Measurements from ENCODE around the gene CNOT10. TPM values are rescaled to one million over a fixed set of nuclear protein-coding genes. Genes with fewer than 3 reads are reported as not detected.
A peak's percentile ranks its signal among the peaks of the same experiment; 100 is the strongest.
"Not testable (repeated sequence)": the region's sequence is repeated elsewhere in the genome, so short reads cannot be mapped to it uniquely, and the experiment has no call there.

Gene CNOT10
- polyA plus RNA-seq, 1 donor (not counting 4 experiments of a cell fraction or from before 2014, with no cell fraction given): 24.2 TPM

- H3K27ac ChIP-seq (ENCODE audit: control insufficient read depth, insufficient read depth, low read length); H3K4me2 ChIP-seq (ENCODE audit: control insufficient read depth, extremely low read depth, insufficient read depth, low read depth, low read length); H3K9me1 ChIP-seq (ENCODE audit: control insufficient read depth, extremely low read depth, insufficient read depth, low read length); FAIRE-seq; H3K4me1 ChIP-seq (ENCODE audit: control insufficient read depth, extremely low read depth, insufficient read depth, low read length); dilution Hi-C loops (cut with MboI; ENCODE audit: extremely low pct_ligation_motif_present, low sequenced_read_pairs); H3K36me3 ChIP-seq (ENCODE audit: control insufficient read depth in 2 of 2, extremely low read depth in 1 of 2, insufficient read depth in 2 of 2, low read length in 2 of 2); H3K4me3 ChIP-seq (ENCODE audit: control insufficient read depth in 2 of 3, extremely low read depth in 1 of 3, insufficient read depth in 2 of 3, low read depth in 1 of 3, low read length in 3 of 3); DNase-seq (ENCODE audit: low read depth, low spot score); H3K79me2 ChIP-seq (ENCODE audit: control insufficient read depth, insufficient read depth, low read length); H4K20me1 ChIP-seq (ENCODE audit: control insufficient read depth, extremely low read depth, insufficient read depth, low read length); H3K27me3 ChIP-seq (ENCODE audit: control insufficient read depth, extremely low read depth, insufficient read depth, low read length); H3K9ac ChIP-seq (ENCODE audit: control insufficient read depth, extremely low read depth, insufficient read depth, low read length); H3K9me3 ChIP-seq (ENCODE audit: control insufficient read depth, low read depth, low read length); H2AFZ ChIP-seq (ENCODE audit: control insufficient read depth, low read length): not testable (repeated sequence)
- TF ChIP-seq CTCF (optimal IDR thresholded peaks at IDR 0.05 in 1 of 3, IDR thresholded peaks at IDR 0.05 in 1 of 3, conservative IDR thresholded peaks at IDR 0.05 in 1 of 3; ENCODE audit: extremely low read depth in 1 of 3, insufficient read depth in 2 of 3, low read length in 3 of 3): peak in 1 of 3 experiments; percentile 27
Observed at GRCh38 chr3:32664630-32665075, 20.3 kb upstream of the CNOT10 start.

GRCh38 chr3:32667072-32667582, 17.9 kb upstream of the CNOT10 start:
- H3K36me3 ChIP-seq (ENCODE audit: control insufficient read depth in 2 of 2, extremely low read depth in 1 of 2, insufficient read depth in 2 of 2, low read length in 2 of 2): no peaks in the 10 kb centered on the region
- H3K9ac ChIP-seq (ENCODE audit: control insufficient read depth, extremely low read depth, insufficient read depth, low read length): no peak overlapping the region
- no peak overlapping the region for H3K4me3 ChIP-seq (ENCODE audit: control insufficient read depth in 2 of 3, extremely low read depth in 1 of 3, insufficient read depth in 2 of 3, low read depth in 1 of 3, low read length in 3 of 3)
- no peaks in the 10 kb centered on the region for H3K79me2 ChIP-seq (ENCODE audit: control insufficient read depth, insufficient read depth, low read length)
- dilution Hi-C loops (cut with MboI; ENCODE audit: extremely low pct_ligation_motif_present, low sequenced_read_pairs): no loop called here
- H3K27ac ChIP-seq (ENCODE audit: control insufficient read depth, insufficient read depth, low read length): no peak overlapping the region
- FAIRE-seq (no peak), DNase-seq (ENCODE audit: low read depth, low spot score) (no peak)
- H3K27me3 ChIP-seq (ENCODE audit: control insufficient read depth, extremely low read depth, insufficient read depth, low read length): no peaks in the 10 kb centered on the region
- H2AFZ ChIP-seq (ENCODE audit: control insufficient read depth, low read length): no peak overlapping the region
- no peaks in the 10 kb centered on the region for H3K9me3 ChIP-seq (ENCODE audit: control insufficient read depth, low read depth, low read length)
- no peaks in the 10 kb centered on the region for H4K20me1 ChIP-seq (ENCODE audit: control insufficient read depth, extremely low read depth, insufficient read depth, low read length)
- H3K4me1 ChIP-seq (ENCODE audit: control insufficient read depth, extremely low read depth, insufficient read depth, low read length): no peaks in the 10 kb centered on the region
- H3K4me2 ChIP-seq (ENCODE audit: control insufficient read depth, extremely low read depth, insufficient read depth, low read depth, low read length): no peak overlapping the region
- no peaks in the 10 kb centered on the region for H3K9me1 ChIP-seq (ENCODE audit: control insufficient read depth, extremely low read depth, insufficient read depth, low read length)
- TF ChIP-seq EZH2 (IDR thresholded peaks at IDR 0.05; ENCODE audit: low read length) (no peak), CTCF (optimal IDR thresholded peaks at IDR 0.05 in 1 of 3, IDR thresholded peaks at IDR 0.05 in 1 of 3, conservative IDR thresholded peaks at IDR 0.05 in 1 of 3; ENCODE audit: extremely low read depth in 1 of 3, insufficient read depth in 2 of 3, low read length in 3 of 3) (no peak)

GRCh38 chr3:32669226-32669625, 15.8 kb upstream of the CNOT10 start:
- dilution Hi-C loops (cut with MboI; ENCODE audit: extremely low pct_ligation_motif_present, low sequenced_read_pairs); FAIRE-seq; H3K4me1 ChIP-seq (ENCODE audit: control insufficient read depth, extremely low read depth, insufficient read depth, low read length): not testable (repeated sequence)

GRCh38 chr3:32673730-32674129, 11.3 kb upstream of the CNOT10 start:
- dilution Hi-C loops (cut with MboI; ENCODE audit: extremely low pct_ligation_motif_present, low sequenced_read_pairs): loop anchor here (10.0 kb wide), 1 partner anchor 149 kb away; no protein-coding TSS in a partner anchor
- H3K79me2 ChIP-seq (ENCODE audit: control insufficient read depth, insufficient read depth, low read length); DNase-seq (ENCODE audit: low read depth, low spot score); H2AFZ ChIP-seq (ENCODE audit: control insufficient read depth, low read length); H3K27ac ChIP-seq (ENCODE audit: control insufficient read depth, insufficient read depth, low read length); H3K4me3 ChIP-seq (ENCODE audit: control insufficient read depth in 2 of 3, extremely low read depth in 1 of 3, insufficient read depth in 2 of 3, low read depth in 1 of 3, low read length in 3 of 3); H3K9ac ChIP-seq (ENCODE audit: control insufficient read depth, extremely low read depth, insufficient read depth, low read length); H3K4me1 ChIP-seq (ENCODE audit: control insufficient read depth, extremely low read depth, insufficient read depth, low read length); H3K4me2 ChIP-seq (ENCODE audit: control insufficient read depth, extremely low read depth, insufficient read depth, low read depth, low read length); H3K27me3 ChIP-seq (ENCODE audit: control insufficient read depth, extremely low read depth, insufficient read depth, low read length); FAIRE-seq; H3K9me3 ChIP-seq (ENCODE audit: control insufficient read depth, low read depth, low read length); H4K20me1 ChIP-seq (ENCODE audit: control insufficient read depth, extremely low read depth, insufficient read depth, low read length); H3K36me3 ChIP-seq (ENCODE audit: control insufficient read depth in 2 of 2, extremely low read depth in 1 of 2, insufficient read depth in 2 of 2, low read length in 2 of 2); H3K9me1 ChIP-seq (ENCODE audit: control insufficient read depth, extremely low read depth, insufficient read depth, low read length): not testable (repeated sequence)

More at GRCh38 chr3:32669226-32669625, 15.8 kb upstream of the CNOT10 start:
- not testable (repeated sequence) for H3K27me3 ChIP-seq (ENCODE audit: control insufficient read depth, extremely low read depth, insufficient read depth, low read length); H3K9me1 ChIP-seq (ENCODE audit: control insufficient read depth, extremely low read depth, insufficient read depth, low read length); H3K36me3 ChIP-seq (ENCODE audit: control insufficient read depth in 2 of 2, extremely low read depth in 1 of 2, insufficient read depth in 2 of 2, low read length in 2 of 2); H2AFZ ChIP-seq (ENCODE audit: control insufficient read depth, low read length); H3K9ac ChIP-seq (ENCODE audit: control insufficient read depth, extremely low read depth, insufficient read depth, low read length); H4K20me1 ChIP-seq (ENCODE audit: control insufficient read depth, extremely low read depth, insufficient read depth, low read length); H3K27ac ChIP-seq (ENCODE audit: control insufficient read depth, insufficient read depth, low read length); H3K4me2 ChIP-seq (ENCODE audit: control insufficient read depth, extremely low read depth, insufficient read depth, low read depth, low read length); H3K9me3 ChIP-seq (ENCODE audit: control insufficient read depth, low read depth, low read length); H3K79me2 ChIP-seq (ENCODE audit: control insufficient read depth, insufficient read depth, low read length); DNase-seq (ENCODE audit: low read depth, low spot score); H3K4me3 ChIP-seq (ENCODE audit: control insufficient read depth in 2 of 3, extremely low read depth in 1 of 3, insufficient read depth in 2 of 3, low read depth in 1 of 3, low read length in 3 of 3)

Data from keratinocyte (primary cell).